NOMO-1 treated with DMSO at 0.1 percent for 48 hours (cell line): ENCODE data around the gene MPHOSPH9.
A peak's percentile ranks its signal among the peaks of the same experiment; 100 is the strongest.
"Not testable (repeated sequence)": the region's sequence is repeated elsewhere in the genome, so short reads cannot be mapped to it uniquely, and the experiment has no call there.

Source experiments
- DNase-seq: peaks from one replicate; lab custom pipeline; 2025; ENCODE audit not compliant: unreplicated experiment; lab: John Stamatoyannopoulos, UW

MPHOSPH9 gene

GRCh38 chr12:123261196-123261595 is 28.3 kb upstream of the MPHOSPH9 start:
- no peak for DNase-seq

GRCh38 chr12:123260081-123260480 is 27.1 kb upstream of the MPHOSPH9 start:
- no peak for DNase-seq

GRCh38 chr12:123258593-123258992 is 25.7 kb upstream of the MPHOSPH9 start:
- DNase-seq = no peak

GRCh38 chr12:123254853-123255446 is 22.0 kb upstream of the MPHOSPH9 start:
- DNase-seq = no peak

- DNase-seq = no peak
Observed at GRCh38 chr12:123253641-123254459, 20.9 kb upstream of the MPHOSPH9 start.

GRCh38 chr12:123252365-123252764 is 19.4 kb upstream of the MPHOSPH9 start:
- not testable (repeated sequence) for DNase-seq

- no peak for DNase-seq
Observed at GRCh38 chr12:123251403-123252076, 18.6 kb upstream of the MPHOSPH9 start.

- DNase-seq = no peak
Observed at GRCh38 chr12:123250471-123251383, 17.8 kb upstream of the MPHOSPH9 start.

- not testable (repeated sequence) for DNase-seq
Observed at GRCh38 chr12:123248996-123249741, 16.2 kb upstream of the MPHOSPH9 start.

GRCh38 chr12:123248129-123248528 is 15.2 kb upstream of the MPHOSPH9 start:
- DNase-seq = not testable (repeated sequence)

- DNase-seq = no peak
Observed at GRCh38 chr12:123245678-123246077, 12.7 kb upstream of the MPHOSPH9 start.

GRCh38 chr12:123243671-123244262 is 10.8 kb upstream of the MPHOSPH9 start:
- DNase-seq = no peak

- DNase-seq = peak; percentile 37
Observed at GRCh38 chr12:123242116-123242904, 9.4 kb upstream of the MPHOSPH9 start.

GRCh38 chr12:123238961-123239360 is 6.0 kb upstream of the MPHOSPH9 start:
- no peak for DNase-seq

GRCh38 chr12:123238330-123238682 is 5.4 kb upstream of the MPHOSPH9 start:
- DNase-seq = no peak

- peak; percentile 45 for DNase-seq
Observed at GRCh38 chr12:123237646-123238329, 4.8 kb upstream of the MPHOSPH9 start.

- DNase-seq = peak; percentile 27
Observed at GRCh38 chr12:123233505-123234308, 766 bp upstream of the MPHOSPH9 start.

GRCh38 chr12:123232472-123232806 is 502 bp downstream of the MPHOSPH9 start:
- DNase-seq = no peak
